Measurements from ENCODE around the gene LRRC56.
A peak's percentile ranks its signal among the peaks of the same experiment; 100 is the strongest.
"Not testable (repeated sequence)": the region's sequence is repeated elsewhere in the genome, so short reads cannot be mapped to it uniquely, and the experiment has no call there.

The LRRC56 gene

DNA sequence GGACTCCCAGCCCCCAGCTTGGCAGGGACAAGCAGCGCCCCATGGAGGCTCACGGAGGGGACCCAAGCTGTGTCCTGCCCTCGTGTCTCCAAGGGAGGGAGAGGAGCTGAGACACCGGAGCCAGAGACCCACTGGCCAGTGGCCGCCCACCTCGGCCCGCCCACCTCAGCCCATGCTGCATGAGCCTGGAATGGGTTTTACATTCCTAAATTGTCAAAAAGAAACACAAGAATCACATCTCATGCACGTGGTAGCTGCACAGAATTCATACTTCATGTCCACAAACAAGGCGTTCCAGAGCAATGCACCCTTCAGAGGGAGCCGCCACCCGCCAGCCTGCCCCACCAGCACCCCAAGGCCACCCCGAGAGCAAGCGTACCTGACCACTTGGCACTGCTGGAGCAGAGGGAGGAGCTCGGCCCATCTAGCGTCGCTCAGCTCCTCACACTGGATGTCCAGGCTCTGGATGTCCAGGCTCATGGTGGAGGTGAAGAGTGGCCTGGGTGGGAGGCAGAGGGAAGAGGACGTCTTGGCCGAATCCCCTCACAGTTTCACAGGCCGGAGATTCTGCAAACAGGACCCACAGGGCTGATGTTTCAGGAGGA lies 35.5 kb upstream of the LRRC56 start:
- no peak for DNase-seq

DNA sequence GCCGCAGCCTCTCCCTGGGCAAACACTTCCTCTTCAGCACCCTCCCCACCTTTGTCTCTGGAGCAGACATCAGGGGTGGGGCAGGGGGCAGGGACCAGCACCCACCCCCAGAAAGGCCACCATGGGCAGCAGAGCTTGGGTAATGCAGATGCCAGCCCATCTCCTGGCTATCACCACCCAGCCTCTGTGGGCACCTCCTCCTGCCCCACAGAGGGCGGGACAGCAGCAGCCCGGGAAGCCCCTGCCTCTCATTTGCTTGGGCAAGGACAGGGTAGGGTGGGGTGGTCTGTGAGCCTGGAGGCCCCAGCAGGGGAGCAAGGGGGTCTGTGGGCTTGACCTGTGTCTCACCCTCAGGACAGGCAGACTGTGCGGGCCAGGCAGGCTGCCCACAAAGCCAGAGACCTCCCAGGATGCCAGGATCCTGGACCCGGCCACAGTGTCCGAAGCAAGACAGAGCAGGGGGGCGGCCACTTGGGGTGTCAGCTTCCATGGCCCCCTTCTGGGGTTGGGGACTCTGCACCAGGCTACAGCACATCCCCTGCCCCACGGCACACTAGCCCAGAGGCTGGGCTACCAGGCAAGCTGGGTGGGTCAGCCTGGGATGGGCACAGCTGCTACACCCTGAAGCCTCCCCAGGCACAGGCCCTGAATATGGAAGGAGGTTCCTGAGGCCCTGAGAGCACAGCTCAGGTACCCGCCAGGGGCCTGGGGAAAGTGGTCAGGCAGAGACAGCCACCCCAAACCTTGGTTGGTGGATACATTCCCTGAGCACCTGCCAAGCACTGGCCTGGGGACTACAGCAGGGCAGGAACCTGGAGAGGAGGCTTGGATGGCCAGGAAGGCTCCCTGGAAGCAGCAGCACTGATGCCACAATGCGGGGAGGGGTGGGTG lies 34.8 kb upstream of the LRRC56 start:
- DNase-seq: no peak

DNA sequence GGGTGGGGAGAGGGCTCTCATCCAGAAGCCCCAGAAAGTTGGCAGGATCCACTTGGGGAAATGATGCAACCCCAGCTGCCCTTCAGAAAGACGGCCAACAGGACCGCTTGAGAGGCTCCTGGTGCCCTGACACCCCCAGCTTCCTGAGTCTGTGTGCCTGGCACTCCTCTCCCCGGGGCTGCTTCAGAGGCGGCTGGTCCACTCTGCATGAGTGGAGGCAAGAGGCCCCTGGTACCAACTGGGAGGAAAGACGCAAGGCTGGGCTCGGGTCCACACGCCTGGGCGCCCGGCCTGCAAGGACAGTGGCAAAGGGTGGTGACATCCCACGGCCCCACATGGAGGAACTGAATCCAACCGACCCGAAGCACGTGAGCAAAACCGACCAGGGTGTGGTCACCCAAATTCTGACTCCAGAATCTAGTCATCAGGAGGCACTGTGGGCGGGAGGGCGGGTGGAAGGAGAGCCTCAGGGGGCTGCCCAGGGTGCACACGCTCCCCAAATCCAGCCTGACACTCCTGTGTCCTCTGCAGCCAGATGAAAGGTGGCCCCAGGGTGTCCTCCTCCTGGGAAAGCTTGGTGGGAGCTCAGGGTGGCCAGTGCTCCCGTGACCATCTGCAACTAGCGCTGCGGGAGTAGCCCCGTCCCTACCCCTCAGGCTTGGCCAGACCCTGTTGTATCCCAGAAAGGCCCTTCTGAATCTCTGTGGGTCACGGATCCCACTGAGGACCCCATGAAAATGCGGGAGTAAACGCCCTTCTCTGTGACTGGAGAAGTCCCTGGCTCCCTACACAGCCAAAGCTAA lies 33.9 kb upstream of the LRRC56 start:
- no peak for DNase-seq

DNA sequence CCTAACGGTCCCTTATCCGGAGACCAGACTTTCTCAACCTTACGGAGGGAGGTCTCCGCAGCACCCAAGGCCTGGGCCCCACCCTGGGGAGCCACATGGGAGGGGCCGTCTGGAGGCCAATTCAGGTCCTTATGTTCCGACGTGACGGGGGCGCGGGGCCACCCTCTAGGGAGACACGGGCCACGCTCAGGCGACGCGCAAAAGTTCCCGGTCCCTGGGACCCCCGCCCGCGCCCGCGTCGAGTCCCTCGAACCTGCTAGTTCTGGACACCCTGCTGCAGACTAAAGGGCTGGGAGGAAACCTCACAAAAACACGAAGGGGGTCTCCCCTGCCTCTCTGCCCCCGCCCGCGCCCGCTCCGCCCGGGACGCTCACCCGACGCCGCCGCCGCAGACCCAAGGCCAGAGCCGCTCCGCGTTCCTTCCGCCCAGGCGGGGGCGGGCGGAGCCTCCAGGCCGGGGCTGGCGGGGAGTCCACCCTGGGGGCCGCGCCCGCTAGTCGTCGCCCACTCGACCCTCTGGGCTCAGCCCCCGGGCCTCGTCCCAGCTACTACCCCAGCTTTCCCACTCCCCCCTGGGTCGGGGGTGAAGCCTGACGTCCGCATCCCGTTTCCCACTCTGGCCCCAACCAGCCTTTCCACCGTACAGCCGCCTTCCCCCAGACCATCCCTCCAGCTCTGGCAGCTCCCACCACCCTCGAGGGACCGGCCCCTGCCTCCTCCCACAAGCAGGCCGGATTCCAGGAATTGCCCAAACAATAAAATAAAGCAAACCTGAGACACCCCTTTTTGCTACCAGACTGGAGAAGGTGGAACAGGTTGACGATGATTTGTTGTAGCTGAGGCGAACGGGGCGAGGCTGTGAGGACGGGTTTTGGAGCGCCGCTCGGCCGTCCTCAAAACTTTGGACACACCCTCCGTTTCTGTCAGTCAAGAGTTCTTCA lies 33.0 kb upstream of the LRRC56 start:
- no peak for DNase-seq

DNA sequence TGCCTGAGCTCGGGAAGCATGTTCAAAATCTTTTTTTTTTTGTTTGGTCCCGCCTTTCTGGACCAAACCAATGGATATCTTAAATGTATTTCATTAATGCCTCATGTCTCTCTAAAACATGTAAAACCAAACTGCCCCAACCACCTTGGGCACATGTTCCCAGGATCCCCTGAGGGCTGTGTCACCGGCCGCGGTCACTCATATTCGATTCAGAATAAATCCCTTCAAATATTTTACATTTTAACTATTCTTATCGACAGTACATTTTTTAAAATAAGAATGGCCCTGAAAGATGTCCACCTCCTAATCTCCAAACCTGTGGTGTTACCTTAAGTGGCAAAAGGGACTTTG lies 32.4 kb upstream of the LRRC56 start:
- no peak for DNase-seq

DNA sequence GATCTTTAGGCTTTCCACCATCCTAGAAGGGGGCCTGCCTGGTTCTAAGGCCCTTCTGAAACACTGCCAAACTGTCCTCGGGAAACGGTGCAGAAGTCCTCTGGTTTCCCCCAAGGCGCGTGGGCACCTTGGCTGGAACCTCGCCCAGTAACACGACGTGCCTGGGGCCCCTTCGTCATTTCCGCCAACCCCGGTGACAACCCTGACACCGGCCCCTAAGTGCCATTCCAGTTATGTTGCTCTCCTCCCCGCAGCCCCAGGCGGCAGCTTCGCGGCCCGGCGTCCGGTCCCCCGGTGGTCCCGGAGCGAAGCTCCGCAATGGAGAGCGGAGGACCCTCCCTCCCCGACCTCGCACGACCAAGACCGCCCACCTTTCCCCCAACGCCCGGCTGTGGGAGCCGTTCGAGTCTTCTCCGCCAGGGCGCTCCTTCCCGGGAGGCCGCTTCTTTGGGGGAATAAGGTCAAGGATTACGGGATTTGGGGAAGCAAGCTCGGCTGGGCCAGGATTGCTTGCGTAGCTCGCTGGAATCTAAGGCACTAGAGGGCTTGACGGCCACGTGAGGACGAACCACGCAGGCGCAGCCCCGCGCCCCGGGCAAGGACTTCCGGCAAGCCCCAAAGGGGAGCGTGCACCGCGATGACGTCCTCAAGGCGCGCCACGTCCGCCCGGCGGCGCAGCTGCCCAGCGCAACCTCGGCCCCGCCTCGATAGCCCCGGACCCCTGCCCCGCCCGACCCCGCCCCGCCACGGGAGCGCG lies 30.9 kb upstream of the LRRC56 start:
- peak; percentile 95 to 98 for DNase-seq

DNA sequence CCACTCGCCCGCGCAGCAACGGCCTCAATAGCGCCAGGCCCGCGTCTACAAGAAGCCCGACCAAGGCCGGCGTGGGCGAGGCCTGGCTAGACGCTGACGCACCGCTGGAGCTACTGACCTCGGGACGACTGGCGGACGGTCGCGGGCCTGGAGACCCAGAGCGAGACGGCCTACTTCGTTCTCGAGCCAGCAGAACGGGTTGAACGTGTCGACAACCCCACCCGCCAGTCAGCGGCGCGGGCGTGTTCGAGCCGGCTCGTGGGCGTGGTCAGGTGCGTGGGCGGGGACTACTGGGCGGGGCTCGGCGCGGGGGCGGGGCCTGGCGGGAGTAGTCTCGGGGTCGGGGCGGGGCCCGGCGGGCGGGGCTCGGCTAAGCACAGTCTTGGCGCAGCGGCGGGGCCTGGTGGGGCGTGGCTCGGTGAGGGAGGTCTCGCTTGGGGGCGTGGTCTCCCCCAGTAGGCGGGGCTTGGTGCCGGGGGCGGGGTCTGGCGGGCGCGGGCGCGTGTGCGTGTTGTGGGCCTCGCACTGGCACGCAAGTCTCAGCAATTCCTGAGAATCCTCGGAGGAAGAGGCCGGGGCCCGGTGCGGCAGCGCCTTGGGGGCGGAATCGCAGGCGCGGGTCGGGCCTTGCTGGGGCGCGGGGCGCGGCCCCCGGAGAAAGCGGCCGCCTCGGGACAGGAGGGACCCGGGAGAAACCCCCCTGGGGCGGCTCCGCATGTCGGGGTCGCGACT lies 30.2 kb upstream of the LRRC56 start, which contains the start of gene RNH1:
Gene RNH1 (minus strand): TSS at position 248 of the 732 bp plus-strand sequence. CDS start 5,080 bp downstream, outside the sequence.
- peak; percentile 87 to 97 for DNase-seq

DNA sequence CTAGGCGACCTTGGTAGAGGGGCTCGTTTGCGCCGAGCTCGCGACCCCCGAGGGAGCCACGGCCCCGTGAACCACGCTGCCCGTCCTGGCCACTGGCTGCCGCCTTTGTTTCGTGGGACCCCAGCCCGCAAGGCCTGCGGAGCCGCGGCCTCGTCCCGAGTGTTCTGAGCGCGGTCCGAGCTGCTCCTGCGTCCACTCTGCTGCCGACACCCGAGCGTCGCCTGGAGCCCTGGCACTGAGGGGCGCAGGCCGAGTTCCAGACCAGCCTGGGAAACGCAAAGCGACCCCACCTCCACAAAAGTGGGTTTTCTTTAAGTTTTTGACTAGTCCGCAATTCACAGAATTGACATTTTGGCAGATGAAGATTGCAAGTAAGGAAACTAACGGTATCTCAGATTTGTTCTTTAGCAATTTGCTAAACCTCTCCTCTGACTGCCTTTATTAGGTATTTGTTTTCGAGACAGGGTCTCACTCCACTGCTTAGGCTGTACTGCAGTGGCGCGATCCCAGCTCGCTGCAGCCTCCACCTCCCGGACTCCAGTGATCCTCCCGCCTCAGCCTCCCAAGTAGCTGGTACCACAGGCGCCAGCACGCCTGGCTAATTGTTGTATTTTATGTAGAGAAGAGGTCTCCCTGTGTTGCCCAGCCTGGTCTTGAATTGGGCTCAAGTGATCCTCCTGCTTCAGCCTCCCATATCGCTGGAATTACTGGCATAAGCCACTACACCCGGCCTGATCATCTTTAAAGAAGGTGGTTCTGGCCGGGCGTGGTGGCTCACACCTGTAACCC lies 29.4 kb upstream of the LRRC56 start:
- DNase-seq: no peak

DNA sequence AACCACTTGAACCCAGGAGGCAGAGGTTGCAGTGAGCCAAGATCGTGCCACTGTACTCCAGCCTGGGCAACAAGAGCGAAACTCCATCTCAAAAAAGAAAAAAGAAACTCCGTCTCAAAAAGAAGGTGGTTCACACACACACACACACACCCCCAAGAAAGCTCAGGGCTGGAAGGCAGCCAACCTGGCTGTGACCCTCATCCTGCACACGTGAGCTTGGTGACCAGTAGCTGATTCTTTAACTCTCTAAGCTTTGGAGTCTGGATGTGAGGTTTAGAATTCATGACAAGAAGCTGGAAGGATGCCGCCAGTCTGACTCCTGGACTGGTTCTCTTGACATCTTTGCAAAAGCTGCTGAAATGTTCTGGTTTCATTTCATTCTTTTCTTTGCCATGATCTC lies 28.4 kb upstream of the LRRC56 start:
- no peak for DNase-seq

DNA sequence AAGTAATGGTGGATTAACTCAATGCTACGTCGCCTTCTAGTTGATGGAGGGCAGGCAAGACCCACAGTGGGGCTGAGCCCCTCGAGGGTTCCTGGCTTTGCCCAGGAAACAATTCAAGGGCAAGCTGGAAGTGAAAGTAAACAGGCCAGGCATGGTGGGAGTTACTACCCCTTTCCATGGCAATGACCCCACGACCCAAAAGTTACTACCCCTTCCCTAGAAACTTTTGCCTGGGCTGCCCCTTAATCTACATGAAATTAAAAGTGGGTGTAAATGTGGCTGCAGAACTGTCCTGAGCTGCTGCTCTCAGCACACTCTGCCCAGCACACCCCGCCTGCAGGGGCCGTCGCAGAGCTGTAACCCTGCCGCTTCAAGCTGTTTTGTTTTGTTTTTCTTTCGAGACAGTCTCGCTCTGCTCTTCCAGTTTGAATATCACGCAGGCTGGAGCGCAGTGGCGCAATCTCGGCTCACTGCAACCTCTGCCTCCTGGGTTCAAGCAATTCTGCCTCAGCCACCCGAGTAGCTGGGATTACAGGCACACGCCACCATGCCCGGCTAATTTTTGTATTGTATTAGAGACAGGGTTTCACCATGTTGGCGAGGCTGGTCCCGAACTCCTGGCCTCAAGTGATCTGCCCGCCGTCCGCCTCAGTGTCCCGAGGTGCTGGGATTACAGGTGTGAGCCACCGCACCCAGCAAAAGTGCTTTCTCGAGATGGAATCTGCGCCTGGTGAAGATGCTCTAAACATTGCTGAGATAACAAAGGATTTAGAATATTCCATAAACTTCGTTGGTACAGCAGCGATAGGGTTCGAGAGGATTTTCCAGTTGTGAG lies 24.3 kb upstream of the LRRC56 start:
- no peak for DNase-seq

DNA sequence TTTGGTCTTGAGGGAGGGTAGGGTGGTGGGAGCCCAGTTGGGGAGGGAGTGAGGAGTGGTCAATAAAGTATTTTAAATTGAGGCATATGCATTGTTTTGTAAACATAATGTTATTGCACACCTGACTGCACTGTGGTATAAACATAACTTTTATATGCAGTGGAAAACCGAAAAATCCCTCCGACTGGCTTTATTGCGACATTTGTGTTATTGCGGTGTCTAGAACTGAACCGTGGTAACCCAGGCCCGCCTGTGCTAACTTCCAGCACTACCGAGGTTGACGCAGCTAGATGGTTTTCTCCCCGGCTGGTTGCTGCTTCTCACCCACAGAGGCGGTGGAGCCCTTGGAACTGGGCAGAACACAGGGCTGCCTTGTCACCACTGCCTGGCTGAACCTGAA lies 22.7 kb upstream of the LRRC56 start:
- DNase-seq: no peak

DNA sequence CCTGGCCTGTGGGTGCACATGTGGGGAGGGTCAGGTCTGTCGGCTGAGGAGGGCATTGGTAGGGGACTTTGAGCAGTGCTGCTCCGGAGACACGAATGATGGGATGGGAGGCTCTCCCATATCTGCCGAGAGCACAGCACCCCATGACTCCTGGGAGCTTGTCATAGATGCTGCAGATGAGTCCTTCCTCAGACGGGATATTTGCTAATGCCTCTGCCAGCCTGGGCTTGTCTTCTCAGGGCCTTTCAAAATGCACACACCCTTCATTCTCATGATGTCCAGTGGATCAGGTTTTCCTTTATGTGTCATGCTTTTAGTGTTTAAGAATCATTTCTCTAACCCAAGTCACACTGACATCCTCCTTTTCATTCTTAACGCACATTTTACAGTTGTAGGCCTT lies 22.2 kb upstream of the LRRC56 start:
- no peak for DNase-seq

DNA sequence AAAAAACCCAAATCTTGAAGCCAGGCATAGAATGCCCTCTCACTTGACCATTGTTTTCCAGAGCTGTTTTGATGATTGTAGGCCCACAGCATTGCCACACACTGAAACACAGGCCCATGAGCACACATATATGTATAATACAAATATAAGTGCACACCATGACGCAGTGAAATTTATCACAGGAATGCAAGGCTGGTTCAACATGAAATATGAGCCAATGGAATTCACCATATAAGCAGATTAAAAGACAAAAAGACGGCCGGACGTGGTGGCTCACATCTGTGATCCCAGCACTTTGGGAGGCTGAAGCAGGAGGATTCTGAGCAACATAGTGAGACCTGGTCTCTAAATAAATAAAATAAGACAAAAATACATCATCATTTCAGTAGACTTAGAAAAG lies 20.9 kb upstream of the LRRC56 start:
- no peak for DNase-seq

DNA sequence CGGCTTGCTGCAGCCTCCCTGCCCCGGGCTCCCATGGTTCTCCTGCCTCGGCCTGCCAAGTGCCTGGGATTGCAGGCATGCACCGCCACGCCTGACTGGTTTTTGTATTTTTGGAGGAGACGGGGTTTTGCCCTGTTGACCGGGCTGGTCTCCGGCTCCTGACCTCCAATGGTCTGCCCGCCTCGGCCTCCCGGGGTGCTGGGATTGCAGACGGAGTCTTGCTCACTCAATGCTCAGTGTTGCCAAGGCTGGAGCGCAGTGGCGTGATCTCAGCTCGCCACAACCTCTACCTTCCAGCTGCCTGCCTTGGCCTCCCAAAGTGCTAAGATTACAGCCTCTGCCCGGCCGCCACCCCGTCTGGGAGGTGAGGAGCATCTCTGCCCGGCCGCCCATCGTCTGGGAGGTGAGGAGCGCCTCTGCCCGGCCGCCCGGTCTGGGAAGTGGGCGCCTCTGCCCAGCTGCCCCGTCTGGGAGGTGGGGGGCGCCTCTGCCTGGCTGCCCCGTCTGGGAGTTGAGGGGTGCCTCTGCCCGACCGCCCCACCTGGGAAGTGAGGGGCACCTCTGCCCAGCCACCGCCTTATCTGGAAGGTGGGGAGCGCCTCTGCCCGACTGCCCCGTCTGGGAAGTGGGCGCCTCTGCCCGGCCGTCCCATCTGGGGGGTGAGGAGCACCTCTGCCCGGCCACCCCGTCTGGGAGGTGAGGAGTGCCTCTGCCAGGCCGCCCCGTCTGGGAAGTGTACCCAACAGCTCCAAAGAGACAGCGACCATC lies 20.2 kb upstream of the LRRC56 start:
- DNase-seq: not testable (repeated sequence)

DNA sequence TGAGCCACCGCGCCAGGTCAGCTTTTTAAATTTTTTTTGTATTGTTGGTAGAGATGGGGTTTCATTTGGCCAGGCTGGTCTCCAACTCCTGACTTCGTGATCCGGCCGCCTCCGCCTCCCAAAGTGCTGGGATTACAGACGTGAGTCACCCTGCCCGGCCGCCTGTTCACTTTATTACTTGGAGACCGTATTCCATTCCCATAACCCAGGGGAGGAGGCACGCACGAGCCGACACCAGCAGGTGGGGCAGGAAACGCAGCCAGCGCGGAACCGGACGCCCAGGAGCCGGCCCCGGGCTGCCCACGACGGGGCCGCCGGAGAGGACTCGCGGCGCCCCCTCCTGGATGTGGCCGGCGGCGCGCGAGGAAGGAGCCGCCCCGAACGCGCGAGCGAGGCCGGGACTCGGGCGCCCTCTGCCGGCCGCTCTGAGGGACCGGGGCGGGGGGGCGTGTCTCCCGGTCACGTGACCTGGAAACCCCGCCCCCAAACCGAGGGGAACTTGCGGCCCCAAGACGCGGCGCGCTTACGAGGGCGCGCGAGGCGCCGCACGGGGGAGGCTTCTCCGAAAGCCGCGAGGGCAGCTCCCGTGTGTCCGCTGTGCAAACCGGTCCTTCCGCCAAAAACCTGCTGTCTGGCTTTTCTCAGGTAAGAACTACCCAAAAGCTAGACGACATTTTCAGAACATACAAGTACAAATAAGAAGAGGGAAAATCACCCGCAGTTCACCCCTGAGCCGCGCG lies 18.7 kb upstream of the LRRC56 start:
- DNase-seq: no peak

DNA sequence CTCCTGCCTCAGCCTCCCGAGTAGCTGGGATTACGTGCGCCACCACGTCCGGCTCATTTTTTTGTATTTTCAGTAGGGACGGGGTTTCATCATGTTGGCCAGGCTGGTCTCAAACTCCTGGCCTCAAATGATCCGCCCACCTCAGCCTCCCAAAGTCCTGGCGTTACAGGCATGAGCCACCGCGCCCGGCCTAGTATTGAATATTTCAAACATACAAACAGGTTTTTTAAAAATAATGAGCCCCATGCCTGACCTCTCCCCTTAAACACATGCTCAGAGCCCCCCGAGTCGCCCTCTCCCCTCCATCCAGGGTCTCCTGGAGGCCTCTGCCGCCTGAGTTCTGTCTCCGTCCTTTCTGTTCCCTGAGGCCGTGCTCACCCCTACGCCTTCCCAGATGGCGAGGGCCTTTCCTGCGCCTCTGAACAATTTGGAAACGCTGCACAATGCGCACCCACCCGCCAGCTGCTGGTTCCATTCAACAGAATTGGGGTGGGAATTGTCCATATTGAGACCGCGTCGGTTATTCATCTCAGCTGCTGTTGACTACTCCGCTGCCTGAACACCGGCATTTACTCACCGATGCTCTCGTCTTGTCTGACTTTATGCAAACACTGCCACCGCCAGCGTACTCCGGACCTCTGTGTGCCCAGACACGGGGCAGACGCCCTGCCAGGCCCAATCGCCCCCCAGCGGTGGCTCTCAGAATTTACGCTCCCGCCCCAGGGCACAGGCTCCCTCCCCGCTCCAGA lies 16.7 kb upstream of the LRRC56 start:
- no peak for DNase-seq

DNA sequence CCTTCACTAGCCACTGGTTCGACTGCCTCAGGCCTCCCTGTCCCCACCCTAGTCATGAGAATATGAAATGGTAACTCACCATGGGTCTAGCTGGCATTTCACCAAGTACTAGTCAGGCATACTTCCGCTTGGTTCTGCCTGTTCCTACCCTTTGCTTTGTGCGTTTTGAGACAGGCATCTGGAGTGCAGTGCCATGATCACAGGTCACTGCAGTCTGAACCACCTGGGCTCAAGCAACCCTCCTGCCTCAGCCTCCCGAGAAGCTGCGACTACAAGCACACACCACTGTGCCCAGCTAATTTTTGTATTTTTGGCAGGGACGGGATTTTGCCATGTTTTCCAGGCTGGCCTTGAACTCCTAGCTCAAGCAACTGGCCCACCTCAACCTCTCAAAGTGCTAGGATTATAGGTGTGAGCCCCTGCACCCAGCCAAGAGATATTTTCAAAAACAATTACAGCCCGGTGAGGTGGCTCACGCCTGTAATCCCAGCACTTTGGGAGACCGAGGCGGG lies 16.1 kb upstream of the LRRC56 start:
- no peak for DNase-seq
